Neural cell (in vitro differentiated cells): Measurements from ENCODE around the gene AGBL1. TPM values are rescaled to one million over a fixed set of nuclear protein-coding genes. Genes with fewer than 3 reads are reported as not detected.

Source experiments
- H2AFZ ChIP-seq: fragments of 200-600, 300-800 bp; sonication (generic), shearing (Covaris generic); 2 replicates; pipeline ENCODE4 v1.6.0; 2014; ENCODE audit warnings: low read depth, mild to moderate bottlenecking, antibody characterized with exemption, low read length, moderate library complexity
- H3F3A ChIP-seq: fragments of 200-600 bp; shearing (Covaris generic); 2 replicates; pipeline ENCODE4 v1.6.1; 2016; ENCODE audit warnings: mild to moderate bottlenecking, moderate library complexity, mixed read lengths, antibody characterized with exemption, low read length; ENCODE audit not compliant: insufficient read depth, poor library complexity, severe bottlenecking
- H3K27ac ChIP-seq: fragments of 200-600, 300-800 bp; sonication (generic), shearing (Covaris generic); 2 replicates; pipeline ENCODE4 v1.5.1; 2014; ENCODE audit warnings: mild to moderate bottlenecking, low read length, moderate library complexity
- H3K27me3 ChIP-seq: fragments of 300-800, 200-600 bp; sonication (generic), shearing (Covaris generic); 2 replicates; pipeline ENCODE4 v1.6.0; 2014; ENCODE audit warnings: mild to moderate bottlenecking, low read depth, low read length, moderate library complexity; ENCODE audit not compliant: insufficient read depth
- H3K36me3 ChIP-seq: fragments of 300-800, 200-600 bp; sonication (generic), shearing (Covaris generic); 2 replicates; pipeline ENCODE4 v1.5.1; 2014; ENCODE audit warnings: mild to moderate bottlenecking, antibody characterized with exemption, low read length, moderate library complexity; ENCODE audit not compliant: insufficient read depth
- H3K4me2 ChIP-seq: fragments of 300-800, 200-600 bp; sonication (generic), shearing (Covaris generic); 2 replicates; pipeline ENCODE4 v1.6.0; 2014; ENCODE audit warnings: mild to moderate bottlenecking, low read length
- H3K4me3 ChIP-seq: fragments of 300-800, 200-600 bp; sonication (generic), shearing (Covaris generic); 2 replicates; pipeline ENCODE4 v1.5.1; 2014; ENCODE audit warnings: mild to moderate bottlenecking, low read length, moderate library complexity
- H3K79me2 ChIP-seq: fragments of 200-600 bp; shearing (Covaris generic); replicated peaks from 2 replicates; pipeline ENCODE4 v1.6.0; 2014; ENCODE audit warnings: mild to moderate bottlenecking, low read length, moderate library complexity; ENCODE audit not compliant: insufficient read depth
- H3K9ac ChIP-seq: fragments of 300-800, 200-600 bp; sonication (generic), shearing (Covaris generic); 2 replicates; pipeline ENCODE4 v1.6.1; 2016; ENCODE audit warnings: mild to moderate bottlenecking, low read length, mixed read lengths
- H3K9me2 ChIP-seq: fragments of 200-600 bp; shearing (Covaris generic); 2 replicates; pipeline ENCODE4 v1.6.1; 2016; ENCODE audit warnings: mild to moderate bottlenecking, low read length, mixed read lengths; ENCODE audit not compliant: insufficient read depth
- H3K9me3 ChIP-seq: fragments of 200-600, 300-800 bp; sonication (generic), shearing (Covaris generic); 2 replicates; pipeline ENCODE4 v1.6.1; 2016; ENCODE audit warnings: mild to moderate bottlenecking, mixed run types, low read length, moderate library complexity, mixed read lengths
- H4K20me1 ChIP-seq: fragments of 200-600 bp; shearing (Covaris generic); 2 replicates; pipeline ENCODE4 v1.6.1; 2016; ENCODE audit warnings: mild to moderate bottlenecking, mixed run types; ENCODE audit not compliant: insufficient read depth
- EP300 ChIP-seq: fragments of 450-650 bp; conservative IDR thresholded peaks from 2 replicates; pipeline ENCODE4 v1.6.1; 2014; ENCODE audit warnings: antibody characterized with exemption, mild to moderate bottlenecking, moderate library complexity; ENCODE audit not compliant: poor library complexity, severe bottlenecking
- EZH2 ChIP-seq: fragments of 200-600, 300-800 bp; shearing (Covaris generic), sonication (generic); IDR thresholded peaks from 2 replicates; pipeline ENCODE4 v1.6.1; 2014; ENCODE audit warnings: antibody characterized with exemption, low read length, borderline replicate concordance, mild to moderate bottlenecking; ENCODE audit not compliant: insufficient read depth, poor library complexity, severe bottlenecking
- MXI1 ChIP-seq: fragments of 450-650 bp; conservative IDR thresholded peaks from 2 replicates; pipeline ENCODE4 v1.6.1; 2014; ENCODE audit warnings: antibody characterized with exemption, mild to moderate bottlenecking; ENCODE audit not compliant: poor library complexity, severe bottlenecking
- POLR2AphosphoS5 ChIP-seq: IDR thresholded peaks from 2 replicates; pipeline ENCODE4 v1.6.1; 2012
- RAD21 ChIP-seq: fragments of 450-650 bp; conservative IDR thresholded peaks from 2 replicates; pipeline ENCODE4 v1.6.1; 2014; ENCODE audit warnings: antibody characterized with exemption, mild to moderate bottlenecking, moderate library complexity
- SMC3 ChIP-seq: fragments of 450-650 bp; conservative IDR thresholded peaks from 2 replicates; pipeline ENCODE4 v1.6.1; 2014; ENCODE audit warnings: antibody characterized with exemption, mild to moderate bottlenecking, moderate library complexity; ENCODE audit not compliant: poor library complexity
- TAF1 ChIP-seq: IDR thresholded peaks from 2 replicates; pipeline ENCODE4 v1.6.1; 2012; ENCODE audit warnings: low read depth
- polyA plus RNA-seq: library from polyadenylated mRNA; depleted of rRNA; stranded (reverse); fragments of >200 nt; gene quantifications from 2 replicates; pipeline ENCODE4 v1.2.3, GENCODE V29; 2014
- TF ChIP-seq, protein P1 (sequence below): IDR thresholded peaks from 2 replicates; pipeline ENCODE4 v1.6.1; 2012; ENCODE audit warnings: borderline replicate concordance
- TF ChIP-seq, protein P2 (sequence below): fragments of 450-650 bp; IDR thresholded peaks from 2 replicates; pipeline ENCODE4 v1.5.1; 2014; ENCODE audit warnings: antibody characterized with exemption, mild to moderate bottlenecking, moderate library complexity; ENCODE audit not compliant: poor library complexity, severe bottlenecking

Gene AGBL1
- polyA plus RNA-seq, 1 donor from 2014 or later, result 0.12 TPM

- Histone ChIP-seq H3K9ac (no peak overlapping the region), H3K27ac (peak overlapping the region; percentile 64), H2AFZ (no peak overlapping the region), H3F3A (no peaks in the 10 kb centered on the region), H3K4me2 (no peak overlapping the region), H3K36me3 (no peaks in the 10 kb centered on the region), H4K20me1 (no peaks in the 10 kb centered on the region), H3K4me3 (no peak overlapping the region), H3K9me3 (no peaks in the 10 kb centered on the region), H3K79me2 (no peaks in the 10 kb centered on the region), H3K9me2 (no peaks in the 10 kb centered on the region), H3K27me3 (no peaks in the 10 kb centered on the region)
- TF ChIP-seq EZH2, result no peak
- no peak for TF ChIP-seq TAF1
- TF ChIP-seq, protein P1, sequence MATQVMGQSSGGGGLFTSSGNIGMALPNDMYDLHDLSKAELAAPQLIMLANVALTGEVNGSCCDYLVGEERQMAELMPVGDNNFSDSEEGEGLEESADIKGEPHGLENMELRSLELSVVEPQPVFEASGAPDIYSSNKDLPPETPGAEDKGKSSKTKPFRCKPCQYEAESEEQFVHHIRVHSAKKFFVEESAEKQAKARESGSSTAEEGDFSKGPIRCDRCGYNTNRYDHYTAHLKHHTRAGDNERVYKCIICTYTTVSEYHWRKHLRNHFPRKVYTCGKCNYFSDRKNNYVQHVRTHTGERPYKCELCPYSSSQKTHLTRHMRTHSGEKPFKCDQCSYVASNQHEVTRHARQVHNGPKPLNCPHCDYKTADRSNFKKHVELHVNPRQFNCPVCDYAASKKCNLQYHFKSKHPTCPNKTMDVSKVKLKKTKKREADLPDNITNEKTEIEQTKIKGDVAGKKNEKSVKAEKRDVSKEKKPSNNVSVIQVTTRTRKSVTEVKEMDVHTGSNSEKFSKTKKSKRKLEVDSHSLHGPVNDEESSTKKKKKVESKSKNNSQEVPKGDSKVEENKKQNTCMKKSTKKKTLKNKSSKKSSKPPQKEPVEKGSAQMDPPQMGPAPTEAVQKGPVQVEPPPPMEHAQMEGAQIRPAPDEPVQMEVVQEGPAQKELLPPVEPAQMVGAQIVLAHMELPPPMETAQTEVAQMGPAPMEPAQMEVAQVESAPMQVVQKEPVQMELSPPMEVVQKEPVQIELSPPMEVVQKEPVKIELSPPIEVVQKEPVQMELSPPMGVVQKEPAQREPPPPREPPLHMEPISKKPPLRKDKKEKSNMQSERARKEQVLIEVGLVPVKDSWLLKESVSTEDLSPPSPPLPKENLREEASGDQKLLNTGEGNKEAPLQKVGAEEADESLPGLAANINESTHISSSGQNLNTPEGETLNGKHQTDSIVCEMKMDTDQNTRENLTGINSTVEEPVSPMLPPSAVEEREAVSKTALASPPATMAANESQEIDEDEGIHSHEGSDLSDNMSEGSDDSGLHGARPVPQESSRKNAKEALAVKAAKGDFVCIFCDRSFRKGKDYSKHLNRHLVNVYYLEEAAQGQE, result no peak
- TF ChIP-seq EP300, result no peak
- TF ChIP-seq SMC3, result no peak
- TF ChIP-seq, protein P2, sequence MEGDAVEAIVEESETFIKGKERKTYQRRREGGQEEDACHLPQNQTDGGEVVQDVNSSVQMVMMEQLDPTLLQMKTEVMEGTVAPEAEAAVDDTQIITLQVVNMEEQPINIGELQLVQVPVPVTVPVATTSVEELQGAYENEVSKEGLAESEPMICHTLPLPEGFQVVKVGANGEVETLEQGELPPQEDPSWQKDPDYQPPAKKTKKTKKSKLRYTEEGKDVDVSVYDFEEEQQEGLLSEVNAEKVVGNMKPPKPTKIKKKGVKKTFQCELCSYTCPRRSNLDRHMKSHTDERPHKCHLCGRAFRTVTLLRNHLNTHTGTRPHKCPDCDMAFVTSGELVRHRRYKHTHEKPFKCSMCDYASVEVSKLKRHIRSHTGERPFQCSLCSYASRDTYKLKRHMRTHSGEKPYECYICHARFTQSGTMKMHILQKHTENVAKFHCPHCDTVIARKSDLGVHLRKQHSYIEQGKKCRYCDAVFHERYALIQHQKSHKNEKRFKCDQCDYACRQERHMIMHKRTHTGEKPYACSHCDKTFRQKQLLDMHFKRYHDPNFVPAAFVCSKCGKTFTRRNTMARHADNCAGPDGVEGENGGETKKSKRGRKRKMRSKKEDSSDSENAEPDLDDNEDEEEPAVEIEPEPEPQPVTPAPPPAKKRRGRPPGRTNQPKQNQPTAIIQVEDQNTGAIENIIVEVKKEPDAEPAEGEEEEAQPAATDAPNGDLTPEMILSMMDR, result no peak
Observed at GRCh38 chr15:86382341-86382740, 302.7 kb downstream of the AGBL1 start.

GRCh38 chr15:86383611-86384010 lies 303.9 kb downstream of the AGBL1 start:
- no peaks in the 10 kb centered on the region for H4K20me1 ChIP-seq
- no peaks in the 10 kb centered on the region for H3K36me3 ChIP-seq
- peak overlapping the region; percentile 64 for H3K27ac ChIP-seq
- H3K79me2 ChIP-seq, result no peaks in the 10 kb centered on the region
- H3K4me2 ChIP-seq, result no peak overlapping the region
- no peak overlapping the region for H2AFZ ChIP-seq
- no peaks in the 10 kb centered on the region for H3K27me3 ChIP-seq
- no peak for TF ChIP-seq EZH2
- TF ChIP-seq, protein P1, result no peak
- no peak for TF ChIP-seq RAD21
- TF ChIP-seq POLR2AphosphoS5, result no peak
- no peak for TF ChIP-seq EP300
- TF ChIP-seq TAF1, result no peak
- TF ChIP-seq, protein P2, result no peak
- TF ChIP-seq SMC3, result no peak
- no peak for TF ChIP-seq MXI1
- H3K9ac ChIP-seq, result no peak overlapping the region
- H3F3A ChIP-seq, result no peaks in the 10 kb centered on the region
- no peaks in the 10 kb centered on the region for H3K9me2 ChIP-seq
- no peak overlapping the region for H3K4me3 ChIP-seq
- H3K9me3 ChIP-seq, result no peaks in the 10 kb centered on the region
